PC-9 (cell line): Measurements from ENCODE around the gene TMEM63C. TPM values are rescaled to one million over a fixed set of nuclear protein-coding genes. Genes with fewer than 3 reads are reported as not detected.

Experiments
- BruUV-seq: library from RNA; stranded (reverse); fragments of 400-500 nt; replicated peaks from 2 replicates; lab custom pipeline; 2021; lab: Mats Ljungman, UMichigan
- CTCF ChIA-PET: fragments of 300-600 bp; sonication (Branson Sonifier 250); formaldehyde crosslinking; loops from one replicate; lab custom pipeline; 2022; ENCODE audit warnings: antibody characterized with exemption; lab: Charles Lee
- POLR2A ChIA-PET: fragments of 300-600 bp; sonication (Branson Sonifier 250); formaldehyde crosslinking; loops from one replicate; lab custom pipeline; 2022; ENCODE audit warnings: antibody characterized with exemption; ENCODE audit not compliant: unreplicated experiment; lab: Charles Lee
- DNase-seq, 2 experiments: peaks; one replicate each; pipeline versions ENCODE4 v3.0.0 to v3.0.0-alpha.2; 2015 to 2022; ENCODE audit warnings: mixed read lengths in 1 of 2
- H2AFZ ChIP-seq: fragments of 200-600 bp; sonication (generic); 2 replicates; pipeline ENCODE4 v1.8.1; 2017; ENCODE audit warnings: antibody characterized with exemption
- H3F3A ChIP-seq: fragments of 200-600 bp; sonication (generic); 2 replicates; pipeline ENCODE4 v1.8.1; 2017; ENCODE audit warnings: antibody characterized with exemption, mild to moderate bottlenecking, low read depth; ENCODE audit not compliant: insufficient read depth
- H3K27ac ChIP-seq: fragments of 200-600 bp; sonication (generic); 2 replicates; pipeline ENCODE4 v1.6.1; 2016; ENCODE audit warnings: mixed run types
- H3K27me3 ChIP-seq: fragments of 200-600 bp; sonication (generic); 2 replicates; pipeline ENCODE4 v1.6.1; 2016; ENCODE audit warnings: low read depth, mixed run types; ENCODE audit not compliant: insufficient read depth
- H3K36me3 ChIP-seq: fragments of 200-600 bp; sonication (generic); 2 replicates; pipeline ENCODE4 v1.6.1; 2016; ENCODE audit warnings: low read depth, mixed run types
- H3K4me1 ChIP-seq: fragments of 200-600 bp; sonication (generic); replicated peaks from 2 replicates; pipeline ENCODE4 v1.6.1; 2016; ENCODE audit warnings: mixed run types; ENCODE audit not compliant: insufficient read depth
- H3K4me2 ChIP-seq: fragments of 200-600 bp; sonication (generic); 2 replicates; pipeline ENCODE4 v1.6.1; 2017; ENCODE audit warnings: mixed run types
- H3K4me3 ChIP-seq: fragments of 200-600 bp; sonication (generic); 2 replicates; pipeline ENCODE4 v1.6.1; 2016; ENCODE audit warnings: mixed run types
- H3K79me2 ChIP-seq: fragments of 200-600 bp; sonication (generic); 2 replicates; pipeline ENCODE4 v1.6.1; 2017; ENCODE audit warnings: low read depth, mixed run types
- H3K9me2 ChIP-seq: fragments of 200-600 bp; sonication (generic); 2 replicates; pipeline ENCODE4 v1.8.1; 2017; ENCODE audit warnings: mild to moderate bottlenecking; ENCODE audit not compliant: insufficient read depth
- H3K9me3 ChIP-seq: fragments of 200-600 bp; sonication (generic); 2 replicates; pipeline ENCODE4 v1.8.1; 2016; ENCODE audit warnings: low read depth; ENCODE audit not compliant: insufficient read depth
- H4K20me1 ChIP-seq: fragments of 200-600 bp; sonication (generic); 2 replicates; pipeline ENCODE4 v1.8.1; 2017; ENCODE audit not compliant: insufficient read depth
- EZH2 ChIP-seq: fragments of 200-600 bp; sonication (generic); IDR thresholded peaks from 2 replicates; pipeline ENCODE4 v1.8.0; 2017; ENCODE audit warnings: antibody characterized with exemption, low read depth
- intact Hi-C: fragments of 100-400 bp; cut with micrococcal nuclease; formaldehyde crosslinking; loops from one replicate; pipeline ENCODE4 v1.10.0; 2022; ENCODE audit not compliant: unreplicated experiment
- total RNA-seq: library from RNA; stranded (reverse); gene quantifications from 2 replicates; pipeline ENCODE4 v1.2.3, GENCODE V29; 2021
- TF ChIP-seq, protein P1 (sequence below): fragments of 200-600 bp; sonication (generic); conservative IDR thresholded peaks from 2 replicates; pipeline ENCODE4 v1.6.1; 2017; ENCODE audit warnings: mixed run types, antibody characterized with exemption, mild to moderate bottlenecking, moderate library complexity

The TMEM63C gene
- total RNA-seq, 1 experiment from 2014 or later, result 2.2 TPM

- H3F3A ChIP-seq, result no peaks in the 10 kb centered on the region; the same call in 1 of the 2 replicates
- no peaks in the 10 kb centered on the region for H3K9me3 ChIP-seq
- no peaks in the 10 kb centered on the region for H3K4me1 ChIP-seq
- CTCF ChIA-PET, result interaction anchor here (1.1 to 3.4 kb wide), 2 partner anchors 162 to 279 kb away, joined by 5 to 62 read pairs; no protein-coding TSS in a partner anchor
- BruUV-seq, result no TSS peak
- no peaks in the 10 kb centered on the region for H3K79me2 ChIP-seq
- H3K36me3 ChIP-seq, result no peaks in the 10 kb centered on the region
- no peaks in the 10 kb centered on the region for H4K20me1 ChIP-seq
- no peaks in the 10 kb centered on the region for H3K9me2 ChIP-seq
- intact Hi-C loops, result loop anchor here (5.0 to 10.0 kb wide), 2 partner anchors 303 to 551 kb away; partner anchors contain the start of genes AHSA1, ALKBH1, SLIRP and VIPAS39
- no peak overlapping the region for H3K4me2 ChIP-seq
- POLR2A ChIA-PET, result no interaction called here
- no peak for DNase-seq
- H3K27ac ChIP-seq, result no peak overlapping the region
- no peak for TF ChIP-seq EZH2
- TF ChIP-seq, protein P1, sequence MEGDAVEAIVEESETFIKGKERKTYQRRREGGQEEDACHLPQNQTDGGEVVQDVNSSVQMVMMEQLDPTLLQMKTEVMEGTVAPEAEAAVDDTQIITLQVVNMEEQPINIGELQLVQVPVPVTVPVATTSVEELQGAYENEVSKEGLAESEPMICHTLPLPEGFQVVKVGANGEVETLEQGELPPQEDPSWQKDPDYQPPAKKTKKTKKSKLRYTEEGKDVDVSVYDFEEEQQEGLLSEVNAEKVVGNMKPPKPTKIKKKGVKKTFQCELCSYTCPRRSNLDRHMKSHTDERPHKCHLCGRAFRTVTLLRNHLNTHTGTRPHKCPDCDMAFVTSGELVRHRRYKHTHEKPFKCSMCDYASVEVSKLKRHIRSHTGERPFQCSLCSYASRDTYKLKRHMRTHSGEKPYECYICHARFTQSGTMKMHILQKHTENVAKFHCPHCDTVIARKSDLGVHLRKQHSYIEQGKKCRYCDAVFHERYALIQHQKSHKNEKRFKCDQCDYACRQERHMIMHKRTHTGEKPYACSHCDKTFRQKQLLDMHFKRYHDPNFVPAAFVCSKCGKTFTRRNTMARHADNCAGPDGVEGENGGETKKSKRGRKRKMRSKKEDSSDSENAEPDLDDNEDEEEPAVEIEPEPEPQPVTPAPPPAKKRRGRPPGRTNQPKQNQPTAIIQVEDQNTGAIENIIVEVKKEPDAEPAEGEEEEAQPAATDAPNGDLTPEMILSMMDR, result no peak
- H3K4me3 ChIP-seq, result no peak overlapping the region
- peaks cover 50% of the 10 kb centered on the region for H3K27me3 ChIP-seq
- H2AFZ ChIP-seq, result no peak overlapping the region
Observed at GRCh38 chr14:77153802-77154201, 27.8 kb upstream of the TMEM63C start.

GRCh38 chr14:77154421-77154820, 27.2 kb upstream of the TMEM63C start:
- H3F3A ChIP-seq, result no peaks in the 10 kb centered on the region; the same call in 1 of the 2 replicates
- no peaks in the 10 kb centered on the region for H3K79me2 ChIP-seq
- H3K4me2 ChIP-seq, result no peak overlapping the region
- no peaks in the 10 kb centered on the region for H3K36me3 ChIP-seq
- no peak overlapping the region for H3K27ac ChIP-seq
- no peak overlapping the region for H2AFZ ChIP-seq
- TF ChIP-seq, protein P1, result no peak
- TF ChIP-seq EZH2, result no peak
- peaks cover 52% of the 10 kb centered on the region for H3K27me3 ChIP-seq
- intact Hi-C loops, result loop anchor here (5.0 to 10.0 kb wide), 2 partner anchors 303 to 550 kb away; partner anchors contain the start of genes AHSA1, ALKBH1, SLIRP and VIPAS39
- no peaks in the 10 kb centered on the region for H3K9me2 ChIP-seq
- POLR2A ChIA-PET, result no interaction called here
- no TSS peak for BruUV-seq
- H3K9me3 ChIP-seq, result no peaks in the 10 kb centered on the region
- CTCF ChIA-PET, result no interaction called here
- no peaks in the 10 kb centered on the region for H3K4me1 ChIP-seq
- DNase-seq, result no peak
- H3K4me3 ChIP-seq, result no peak overlapping the region
- H4K20me1 ChIP-seq, result no peaks in the 10 kb centered on the region

DNA sequence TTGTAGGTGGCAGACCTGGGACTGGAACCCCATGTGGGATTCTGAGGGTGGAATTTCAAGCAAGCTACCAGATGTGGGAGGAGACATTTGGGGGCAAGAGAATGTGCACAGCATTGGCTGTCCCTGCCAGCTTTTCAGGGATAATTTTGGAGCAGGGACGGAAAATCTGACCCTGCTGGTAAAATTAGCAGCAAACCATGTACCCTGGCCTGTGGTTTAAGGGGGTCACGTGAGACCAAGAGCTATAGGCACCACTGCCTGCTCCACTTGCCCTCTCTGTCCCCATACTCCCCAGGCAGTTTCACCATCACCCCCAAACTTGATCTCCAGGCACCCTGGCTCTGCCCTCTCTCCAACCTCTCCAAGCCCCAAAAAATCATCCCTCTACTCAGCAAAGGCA, 26.5 kb upstream of the TMEM63C start:
- no TSS peak for BruUV-seq
- Histone ChIP-seq H3F3A (no peaks in the 10 kb centered on the region; the same call in 1 of the 2 replicates), H2AFZ (no peak overlapping the region), H3K79me2 (no peaks in the 10 kb centered on the region), H3K9me3 (no peaks in the 10 kb centered on the region), H3K4me2 (no peak overlapping the region), H3K9me2 (no peaks in the 10 kb centered on the region), H3K4me3 (no peak overlapping the region), H4K20me1 (no peaks in the 10 kb centered on the region), H3K27me3 (peaks cover 50% of the 10 kb centered on the region), H3K27ac (no peak overlapping the region), H3K4me1 (no peaks in the 10 kb centered on the region), H3K36me3 (no peaks in the 10 kb centered on the region)
- intact Hi-C loops, result loop anchor here (10.0 kb wide), 1 partner anchor 550 kb away; the partner anchor contains the start of genes ALKBH1 and SLIRP
- no peak for DNase-seq
- no peak for TF ChIP-seq EZH2
- TF ChIP-seq, protein P1, result no peak
- CTCF ChIA-PET, result no interaction called here
- POLR2A ChIA-PET, result no interaction called here
